ENCODE data around the gene ASB10. TPM values are rescaled to one million over a fixed set of nuclear protein-coding genes. Genes with fewer than 3 reads are reported as not detected.

Gene ASB10
- total and polyA plus RNA-seq, 4 donors, result not detected

DNA sequence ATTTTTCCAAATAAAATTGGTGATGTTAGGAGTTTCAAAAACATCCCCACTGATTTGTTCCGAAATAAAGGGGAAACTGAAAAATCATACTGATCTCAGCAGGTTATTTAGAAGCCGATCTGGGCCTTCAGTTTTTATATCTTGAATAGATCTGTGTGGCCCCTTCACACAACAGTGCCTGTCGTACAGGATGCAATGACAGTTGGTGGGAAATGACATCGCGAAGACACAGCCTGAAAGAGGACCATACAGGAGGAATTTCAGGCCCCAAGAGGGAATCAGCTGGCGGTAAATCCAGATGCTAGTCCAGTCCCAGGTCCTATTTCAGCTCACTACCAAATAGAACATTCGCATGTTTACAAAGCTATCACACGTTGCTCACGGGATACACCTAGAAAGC is 20.3 kb upstream of the ASB10 start (continued):
- no peak for TF ChIP-seq GABPA (IDR thresholded peaks at IDR 0.05 in 1 of 2, conservative IDR thresholded peaks at IDR 0.05 in 1 of 2)

GRCh38 chr7:151206914-151207313 is 19.9 kb upstream of the ASB10 start:
- no peak for TF ChIP-seq CTCF (IDR thresholded peaks at IDR 0.05; ENCODE audit: low read depth, low read length, missing input control)
- no peak for TF ChIP-seq EGR1 (IDR thresholded peaks at IDR 0.05; ENCODE audit: low read depth in 2 of 2)
- TF ChIP-seq HNF4A (conservative IDR thresholded peaks at IDR 0.05), result no peak
- no peak for TF ChIP-seq ATF3 (IDR thresholded peaks at IDR 0.05)
- no peak for TF ChIP-seq YY1 (IDR thresholded peaks at IDR 0.05)
- no peak for TF ChIP-seq RXRA (IDR thresholded peaks at IDR 0.05)
- no peak for TF ChIP-seq NR2F2 (IDR thresholded peaks at IDR 0.05)
- no peak for TF ChIP-seq GABPA (IDR thresholded peaks at IDR 0.05 in 1 of 2, conservative IDR thresholded peaks at IDR 0.05 in 1 of 2)
- TF ChIP-seq SP1 (IDR thresholded peaks at IDR 0.05), result no peak
- TF ChIP-seq, protein P1, sequence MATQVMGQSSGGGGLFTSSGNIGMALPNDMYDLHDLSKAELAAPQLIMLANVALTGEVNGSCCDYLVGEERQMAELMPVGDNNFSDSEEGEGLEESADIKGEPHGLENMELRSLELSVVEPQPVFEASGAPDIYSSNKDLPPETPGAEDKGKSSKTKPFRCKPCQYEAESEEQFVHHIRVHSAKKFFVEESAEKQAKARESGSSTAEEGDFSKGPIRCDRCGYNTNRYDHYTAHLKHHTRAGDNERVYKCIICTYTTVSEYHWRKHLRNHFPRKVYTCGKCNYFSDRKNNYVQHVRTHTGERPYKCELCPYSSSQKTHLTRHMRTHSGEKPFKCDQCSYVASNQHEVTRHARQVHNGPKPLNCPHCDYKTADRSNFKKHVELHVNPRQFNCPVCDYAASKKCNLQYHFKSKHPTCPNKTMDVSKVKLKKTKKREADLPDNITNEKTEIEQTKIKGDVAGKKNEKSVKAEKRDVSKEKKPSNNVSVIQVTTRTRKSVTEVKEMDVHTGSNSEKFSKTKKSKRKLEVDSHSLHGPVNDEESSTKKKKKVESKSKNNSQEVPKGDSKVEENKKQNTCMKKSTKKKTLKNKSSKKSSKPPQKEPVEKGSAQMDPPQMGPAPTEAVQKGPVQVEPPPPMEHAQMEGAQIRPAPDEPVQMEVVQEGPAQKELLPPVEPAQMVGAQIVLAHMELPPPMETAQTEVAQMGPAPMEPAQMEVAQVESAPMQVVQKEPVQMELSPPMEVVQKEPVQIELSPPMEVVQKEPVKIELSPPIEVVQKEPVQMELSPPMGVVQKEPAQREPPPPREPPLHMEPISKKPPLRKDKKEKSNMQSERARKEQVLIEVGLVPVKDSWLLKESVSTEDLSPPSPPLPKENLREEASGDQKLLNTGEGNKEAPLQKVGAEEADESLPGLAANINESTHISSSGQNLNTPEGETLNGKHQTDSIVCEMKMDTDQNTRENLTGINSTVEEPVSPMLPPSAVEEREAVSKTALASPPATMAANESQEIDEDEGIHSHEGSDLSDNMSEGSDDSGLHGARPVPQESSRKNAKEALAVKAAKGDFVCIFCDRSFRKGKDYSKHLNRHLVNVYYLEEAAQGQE (IDR thresholded peaks at IDR 0.05), result no peak
- TF ChIP-seq FOXA2 (IDR thresholded peaks at IDR 0.05), result no peak
- TF ChIP-seq TAF1 (conservative IDR thresholded peaks at IDR 0.05), result no peak
- TF ChIP-seq, protein P2, sequence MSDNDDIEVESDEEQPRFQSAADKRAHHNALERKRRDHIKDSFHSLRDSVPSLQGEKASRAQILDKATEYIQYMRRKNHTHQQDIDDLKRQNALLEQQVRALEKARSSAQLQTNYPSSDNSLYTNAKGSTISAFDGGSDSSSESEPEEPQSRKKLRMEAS (IDR thresholded peaks at IDR 0.05), result no peak
- TF ChIP-seq JUND (IDR thresholded peaks at IDR 0.05), result no peak
- no peak for TF ChIP-seq FOXA1 (IDR thresholded peaks at IDR 0.05)
- TF ChIP-seq, protein P3, sequence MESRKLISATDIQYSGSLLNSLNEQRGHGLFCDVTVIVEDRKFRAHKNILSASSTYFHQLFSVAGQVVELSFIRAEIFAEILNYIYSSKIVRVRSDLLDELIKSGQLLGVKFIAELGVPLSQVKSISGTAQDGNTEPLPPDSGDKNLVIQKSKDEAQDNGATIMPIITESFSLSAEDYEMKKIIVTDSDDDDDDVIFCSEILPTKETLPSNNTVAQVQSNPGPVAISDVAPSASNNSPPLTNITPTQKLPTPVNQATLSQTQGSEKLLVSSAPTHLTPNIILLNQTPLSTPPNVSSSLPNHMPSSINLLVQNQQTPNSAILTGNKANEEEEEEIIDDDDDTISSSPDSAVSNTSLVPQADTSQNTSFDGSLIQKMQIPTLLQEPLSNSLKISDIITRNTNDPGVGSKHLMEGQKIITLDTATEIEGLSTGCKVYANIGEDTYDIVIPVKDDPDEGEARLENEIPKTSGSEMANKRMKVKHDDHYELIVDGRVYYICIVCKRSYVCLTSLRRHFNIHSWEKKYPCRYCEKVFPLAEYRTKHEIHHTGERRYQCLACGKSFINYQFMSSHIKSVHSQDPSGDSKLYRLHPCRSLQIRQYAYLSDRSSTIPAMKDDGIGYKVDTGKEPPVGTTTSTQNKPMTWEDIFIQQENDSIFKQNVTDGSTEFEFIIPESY (IDR thresholded peaks at IDR 0.05), result no peak
- TF ChIP-seq HNF4G (IDR thresholded peaks at IDR 0.05), result no peak
- WGBS, result 55% methylated on average over 9 of the region's 9 CpGs

More at GRCh38 chr7:151206914-151207313, 19.9 kb upstream of the ASB10 start:
- Histone ChIP-seq H3K27ac (ENCODE audit: low read depth in 1 of 2, low read length in 2 of 2) (no peak overlapping the region), H3K27me3 (ENCODE audit: control insufficient read depth in 4 of 4, insufficient read depth in 4 of 4, low read length in 3 of 4) (peaks cover 0 to 12% (median 0%) of the 10 kb centered on the region in 4 donors), H3K9ac (ENCODE audit: low read depth in 1 of 2, low read length in 2 of 2) (no peak overlapping the region), H3K4me3 (ENCODE audit: low read depth in 1 of 3, low read length in 3 of 3) (no peak overlapping the region), H3K4me1 (ENCODE audit: control insufficient read depth in 4 of 4, insufficient read depth in 4 of 4, low read length in 3 of 4) (no peaks in the 10 kb centered on the region), H3K36me3 (ENCODE audit: control insufficient read depth in 4 of 4, insufficient read depth in 3 of 4, low read depth in 1 of 4, low read length in 3 of 4) (no peaks in the 10 kb centered on the region), H3K9me3 (ENCODE audit: control insufficient read depth in 4 of 4, low read length in 3 of 4) (no peaks in the 10 kb centered on the region)
- no peak for DNase-seq (ENCODE audit: low spot score)

All from liver (tissue), 9 donors.